ENCODE results near the gene KLRB1.
A peak's percentile ranks its signal among the peaks of the same experiment; 100 is the strongest.
"Not testable (repeated sequence)": the region's sequence is repeated elsewhere in the genome, so short reads cannot be mapped to it uniquely, and the experiment has no call there.

Gene KLRB1

DNA sequence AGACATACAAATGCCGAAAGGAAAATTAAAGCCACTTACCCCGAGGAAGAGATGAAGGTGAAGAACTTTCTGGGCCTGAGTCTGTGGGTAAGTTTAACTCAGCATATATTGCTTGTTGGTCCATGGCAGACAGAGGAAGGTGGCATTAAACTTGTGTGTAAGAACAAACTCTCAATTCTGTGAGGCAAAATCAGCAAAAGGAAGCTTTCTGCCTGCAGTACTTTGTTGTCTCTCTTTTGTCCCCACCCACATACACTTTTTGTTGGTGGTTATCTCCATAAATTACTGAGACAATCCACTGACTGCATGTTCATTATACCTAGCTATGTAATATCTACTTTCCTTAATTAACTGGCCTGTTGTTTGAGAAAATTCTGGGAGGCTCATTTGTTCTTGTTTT, at the start of gene KLRB1:
Gene KLRB1, minus strand, starts transcription at position 201 of the 400 bp plus-strand sequence. Its CDS starts 77 bp downstream, at position 124.
- no peak for DNase-seq (ENCODE audit: low read depth, low spot score)

DNA sequence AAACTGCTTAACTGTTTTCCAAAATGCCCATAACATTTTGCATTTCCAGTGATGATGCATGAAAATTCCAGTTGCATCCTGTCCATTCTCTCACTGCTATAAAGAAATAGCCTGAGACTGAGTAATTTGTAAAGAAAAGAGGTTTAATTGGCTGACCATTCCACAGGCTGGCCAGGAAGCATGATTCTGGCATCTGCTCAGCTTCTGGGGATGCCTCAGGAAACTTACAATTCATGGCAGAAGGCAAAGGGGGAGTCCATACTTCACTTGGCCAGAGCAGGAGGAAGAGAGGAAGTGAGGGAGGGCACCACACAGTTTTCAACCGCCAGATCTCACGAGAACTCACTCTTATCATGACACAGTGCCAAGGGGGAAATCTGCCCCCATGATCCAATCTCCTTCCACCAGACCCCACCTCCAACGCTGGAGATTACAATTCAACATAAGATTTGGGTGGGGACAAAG, 43.6 kb upstream of the KLRB1 start:
- no peak for DNase-seq (ENCODE audit: low read depth, low spot score)

DNA sequence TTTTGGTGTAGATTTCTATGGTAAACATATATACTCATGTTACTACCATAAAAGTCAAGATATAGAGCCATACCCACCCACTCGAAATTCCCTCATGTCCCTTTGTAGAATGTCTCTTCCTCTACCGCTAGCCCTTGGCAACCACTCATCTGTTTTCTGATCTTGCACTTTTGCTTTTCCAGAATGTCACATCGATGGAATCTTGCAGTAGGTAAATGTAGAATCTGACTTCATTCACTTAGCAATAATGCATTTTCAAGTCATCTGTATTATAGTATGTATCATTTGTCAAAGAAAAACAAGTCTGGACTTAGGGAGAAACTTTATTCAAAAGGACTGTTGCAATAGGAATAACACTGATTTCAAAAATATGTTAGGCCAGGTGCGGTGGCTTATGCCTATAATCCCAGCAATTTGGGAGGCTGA, 42.4 kb upstream of the KLRB1 start:
- DNase-seq (ENCODE audit: low read depth, low spot score), result no peak

DNA sequence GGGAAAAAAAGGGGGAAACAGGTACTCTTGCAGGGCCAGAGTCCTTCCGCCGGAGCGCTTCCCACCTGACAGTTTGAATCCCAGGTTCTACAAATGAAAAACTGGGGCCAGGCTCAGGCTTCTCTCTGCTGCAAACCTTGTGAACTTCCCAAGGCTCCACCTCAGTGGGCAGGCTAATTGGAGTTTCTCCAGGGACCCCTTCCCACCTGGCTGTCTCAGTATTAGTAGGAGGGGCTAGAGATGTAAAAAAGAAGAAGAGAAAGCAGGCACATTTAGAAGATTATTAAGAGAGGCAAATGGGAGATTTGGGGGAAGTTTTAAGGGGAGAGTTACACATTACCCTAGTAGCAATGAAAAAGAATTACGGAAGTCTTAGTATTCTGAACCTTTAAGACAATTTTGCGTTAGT, 41.8 kb upstream of the KLRB1 start:
- peak; percentile 49 for DNase-seq (ENCODE audit: low read depth, low spot score)

DNA sequence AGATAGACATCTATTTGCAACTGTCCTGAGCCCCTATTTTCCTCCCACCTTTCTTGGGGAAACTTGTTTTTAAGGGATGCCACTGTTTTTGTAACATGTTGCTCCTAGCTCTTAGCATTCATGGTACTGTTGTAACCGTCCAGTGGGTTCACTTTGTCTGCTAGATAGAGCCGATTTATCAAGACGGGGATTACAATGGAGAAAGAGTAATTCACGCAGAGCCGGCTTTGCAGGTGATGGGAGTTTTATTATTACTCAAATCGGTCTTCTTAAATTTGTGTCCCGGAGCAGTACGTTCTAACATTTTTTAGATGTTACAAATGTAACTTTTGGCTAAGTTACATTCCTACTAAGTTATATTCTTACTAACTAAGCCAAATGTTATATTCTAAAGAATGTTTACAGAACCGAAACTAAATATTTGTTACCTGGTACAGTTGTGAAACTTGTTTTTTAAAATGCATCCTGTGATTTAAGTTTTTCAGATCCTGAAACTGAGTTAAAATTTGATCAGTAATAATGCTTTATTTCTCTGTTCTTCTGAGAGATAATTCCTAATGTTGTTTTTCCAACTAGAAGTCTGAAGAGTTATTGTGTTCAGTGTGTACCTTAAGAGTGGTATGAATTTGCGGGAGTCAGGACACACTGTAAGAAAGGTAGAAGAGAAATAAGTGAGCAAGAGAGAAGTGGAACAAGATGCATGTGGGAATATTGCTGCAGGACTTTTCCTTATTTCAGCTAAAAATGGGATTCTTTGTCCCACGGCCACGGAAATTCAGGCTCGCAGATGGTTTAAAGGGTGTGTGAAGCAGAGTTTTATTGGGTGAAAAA, 41.2 kb upstream of the KLRB1 start:
- DNase-seq (ENCODE audit: low read depth, low spot score), result no peak

DNA sequence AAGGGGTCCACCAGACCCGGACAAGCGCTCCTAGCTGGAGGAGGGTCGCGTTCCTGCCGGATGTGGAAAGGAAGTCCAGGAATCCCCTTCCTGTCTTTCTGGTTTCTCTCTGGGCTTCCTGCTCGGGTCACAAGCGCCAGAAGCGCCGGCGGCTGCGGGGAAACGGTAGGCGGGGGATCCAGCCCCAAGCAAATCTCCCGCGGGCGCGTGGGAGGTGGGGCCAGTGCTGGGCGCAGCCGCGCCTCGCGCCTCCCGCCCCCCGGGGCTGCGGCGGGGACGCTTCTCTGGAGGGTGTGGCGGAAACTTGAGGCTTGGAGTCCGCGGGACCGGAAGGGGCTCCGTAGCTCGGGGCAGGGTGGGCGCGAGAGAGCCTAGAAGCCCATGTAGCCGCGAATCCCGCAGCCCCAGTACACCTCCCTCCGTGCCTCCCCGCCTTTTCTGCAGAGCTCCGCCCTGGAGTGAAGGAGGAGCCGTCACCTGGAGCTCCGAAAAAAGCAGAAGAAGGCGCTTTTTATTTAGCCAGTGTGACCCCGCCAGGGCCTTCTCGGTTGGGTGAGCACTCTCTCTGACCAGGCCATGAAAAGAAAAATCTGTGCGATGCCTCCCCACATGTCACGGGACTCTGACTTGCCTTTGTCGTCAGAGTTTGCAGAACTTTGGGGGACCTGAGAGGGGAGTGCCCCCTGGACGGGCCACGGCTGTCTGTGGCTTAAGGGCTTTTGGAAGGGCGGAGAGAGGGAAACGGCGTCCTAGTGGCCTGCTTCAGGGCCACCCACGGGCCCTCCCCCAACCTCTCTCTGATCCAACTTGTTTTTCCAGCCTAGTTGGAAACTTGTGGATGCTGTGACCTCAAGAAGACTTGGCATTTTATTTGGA, 40.3 kb upstream of the KLRB1 start:
- peak; percentile 96 for DNase-seq (ENCODE audit: low read depth, low spot score)

DNA sequence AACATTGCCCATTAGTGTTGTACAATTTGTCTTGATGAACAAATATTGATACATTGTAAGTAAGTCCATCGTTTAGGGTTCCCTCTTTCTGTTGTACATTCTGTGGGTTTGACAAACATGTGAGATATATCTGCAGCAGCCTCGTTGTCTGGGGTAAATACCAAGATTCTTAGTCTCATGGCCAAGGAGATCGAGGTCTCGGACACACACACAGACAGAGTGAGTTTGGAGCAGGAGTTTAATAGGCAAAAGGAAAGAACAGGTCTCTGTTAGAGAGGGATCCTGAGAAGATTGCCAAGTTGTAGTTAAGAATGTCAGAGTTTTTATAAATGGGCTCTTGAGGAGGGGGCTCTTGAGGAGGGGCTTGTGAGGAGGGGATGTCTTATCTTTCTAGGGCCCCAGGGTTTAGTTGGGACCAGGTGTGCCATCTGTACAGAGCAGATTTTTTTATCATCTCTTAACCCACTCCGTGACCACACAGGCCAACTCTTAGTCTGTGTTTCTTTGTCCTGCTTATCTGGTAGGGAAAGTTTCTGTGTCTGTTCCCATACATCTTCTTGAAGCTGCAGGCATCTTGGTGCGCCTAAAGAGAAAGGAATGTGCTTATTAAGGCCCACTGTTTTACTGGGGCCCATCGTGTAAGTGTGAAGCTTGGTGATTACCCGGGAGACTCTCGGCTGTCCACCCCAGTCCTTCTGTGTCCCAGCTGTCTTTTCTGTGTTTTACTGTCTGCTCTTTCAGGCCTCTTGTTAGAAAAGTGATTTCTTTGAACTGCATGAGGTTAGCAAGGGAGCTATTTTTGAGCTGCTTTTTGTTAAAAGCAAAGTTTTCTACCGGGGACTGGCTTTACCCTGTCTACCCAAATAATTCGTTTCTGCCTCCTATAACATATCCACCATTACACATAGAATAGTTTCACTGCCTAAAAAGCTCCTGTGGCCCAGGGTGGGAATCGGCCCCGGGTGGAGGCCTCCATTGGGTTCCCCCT, 39.4 kb upstream of the KLRB1 start:
- peak; percentile 62 for DNase-seq (ENCODE audit: low read depth, low spot score)

DNA sequence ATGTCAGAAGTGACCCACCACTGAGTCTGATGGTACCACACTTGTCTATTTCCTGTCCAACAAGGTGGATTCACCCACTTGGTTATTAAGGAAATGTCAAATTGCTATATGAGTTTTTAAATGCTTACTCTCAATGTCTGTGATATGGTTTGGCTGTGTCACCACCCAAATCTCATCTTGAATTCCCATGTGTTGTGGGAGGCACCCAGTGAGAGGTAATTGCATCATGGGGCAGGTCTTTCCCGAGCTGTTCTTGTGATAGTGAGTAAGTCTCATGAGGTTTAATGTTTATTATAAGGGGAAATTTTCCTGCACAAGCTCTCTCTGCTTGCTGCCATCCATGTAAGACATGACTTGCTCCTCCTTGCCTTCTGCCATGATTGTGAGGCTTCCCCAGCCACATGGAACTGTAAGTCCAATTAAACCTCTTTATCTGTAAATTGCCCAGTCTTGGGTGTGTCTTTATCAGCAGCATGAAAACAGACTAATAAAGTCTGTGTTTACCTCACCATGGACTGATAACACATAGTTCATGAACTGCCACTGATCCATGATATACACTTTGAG, 37.4 kb upstream of the KLRB1 start:
- not testable (repeated sequence) for DNase-seq (ENCODE audit: low read depth, low spot score)

DNA sequence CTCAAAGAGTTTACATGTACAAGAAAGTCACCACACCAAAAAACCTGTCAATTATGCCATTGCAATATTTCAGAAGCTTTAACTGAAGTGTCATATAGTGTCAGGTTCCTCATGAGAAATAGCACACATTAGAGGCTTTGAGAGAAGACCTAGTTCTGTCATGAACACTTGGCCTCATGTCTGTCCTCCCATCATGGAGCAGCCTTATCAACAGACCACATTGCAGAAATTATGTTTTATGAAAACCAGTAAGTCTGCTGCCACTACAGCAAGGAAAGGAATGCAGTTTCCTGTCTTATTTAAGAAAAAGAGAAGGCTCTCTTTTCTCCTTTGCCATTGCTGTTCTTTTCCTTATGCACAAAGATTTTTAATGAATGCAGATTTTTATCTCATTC, 35.5 kb upstream of the KLRB1 start:
- DNase-seq (ENCODE audit: low read depth, low spot score), result no peak

DNA sequence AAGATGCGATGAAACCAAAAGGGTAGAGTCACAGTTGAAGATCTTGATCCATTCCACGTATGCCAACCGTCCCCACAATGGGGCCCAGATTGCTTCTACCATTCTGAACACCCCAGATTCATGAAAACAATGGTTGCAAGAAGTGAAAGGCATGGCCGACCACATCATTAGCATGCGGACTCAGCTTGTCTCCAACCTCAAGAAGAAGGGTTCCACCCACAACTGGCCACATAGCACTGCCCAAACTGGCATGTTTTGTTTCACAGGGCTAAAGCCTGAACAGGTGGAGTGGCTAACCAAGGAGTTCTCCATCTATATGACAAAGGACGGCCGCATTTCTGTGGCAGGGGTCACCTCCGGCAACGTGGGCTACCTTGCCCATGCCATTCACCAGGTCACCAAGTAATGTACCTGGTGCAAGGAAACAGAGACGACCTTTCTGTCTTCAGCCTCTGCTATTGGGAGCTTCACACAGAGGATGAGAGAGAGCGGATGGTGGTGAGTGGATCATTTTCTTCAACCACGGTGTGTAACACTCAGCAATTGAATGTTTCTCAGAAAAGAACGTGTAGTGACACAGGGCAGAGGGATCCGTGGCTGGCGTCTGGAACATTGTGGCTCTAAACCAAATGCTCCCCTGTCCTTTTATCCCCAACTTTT, 35.0 kb upstream of the KLRB1 start:
- no peak for DNase-seq (ENCODE audit: low read depth, low spot score)

DNA sequence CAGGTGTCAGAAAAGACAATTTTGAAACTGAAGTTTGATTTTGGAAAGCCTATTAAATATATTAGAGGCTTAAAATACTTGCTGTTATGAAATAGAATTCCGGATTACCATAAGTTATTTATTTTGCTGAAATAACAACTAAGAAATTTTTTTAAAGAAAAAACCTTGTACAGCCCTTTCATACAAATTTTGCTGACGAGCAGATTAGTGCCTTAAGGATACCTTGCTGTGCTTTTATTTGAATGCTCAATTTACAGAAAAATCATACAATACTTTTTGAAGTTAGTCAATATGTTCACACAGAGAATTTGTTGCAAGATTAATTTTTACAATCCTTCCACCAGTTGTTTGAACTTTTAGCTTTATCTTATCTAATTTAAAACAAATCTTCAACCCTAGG, 32.3 kb upstream of the KLRB1 start:
- no peak for DNase-seq (ENCODE audit: low read depth, low spot score)

DNA sequence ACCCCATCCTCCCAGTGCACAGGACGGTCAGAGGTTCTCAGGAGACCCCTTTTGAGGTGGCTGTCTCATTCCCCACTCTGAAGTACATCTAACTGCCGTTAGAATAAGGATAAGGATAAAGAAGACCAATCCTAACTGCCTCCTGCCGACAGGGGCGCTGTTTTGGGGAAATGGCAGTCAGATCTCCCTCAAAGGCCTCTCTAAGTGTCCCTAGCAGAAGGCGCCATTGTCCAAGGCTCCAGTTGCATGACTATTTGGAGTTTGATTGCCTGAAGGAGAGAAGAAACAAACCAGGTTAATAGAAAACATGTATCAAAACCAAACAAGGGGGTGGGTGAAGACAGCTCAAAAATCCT, 29.1 kb upstream of the KLRB1 start:
- DNase-seq (ENCODE audit: low read depth, low spot score), result no peak

DNA sequence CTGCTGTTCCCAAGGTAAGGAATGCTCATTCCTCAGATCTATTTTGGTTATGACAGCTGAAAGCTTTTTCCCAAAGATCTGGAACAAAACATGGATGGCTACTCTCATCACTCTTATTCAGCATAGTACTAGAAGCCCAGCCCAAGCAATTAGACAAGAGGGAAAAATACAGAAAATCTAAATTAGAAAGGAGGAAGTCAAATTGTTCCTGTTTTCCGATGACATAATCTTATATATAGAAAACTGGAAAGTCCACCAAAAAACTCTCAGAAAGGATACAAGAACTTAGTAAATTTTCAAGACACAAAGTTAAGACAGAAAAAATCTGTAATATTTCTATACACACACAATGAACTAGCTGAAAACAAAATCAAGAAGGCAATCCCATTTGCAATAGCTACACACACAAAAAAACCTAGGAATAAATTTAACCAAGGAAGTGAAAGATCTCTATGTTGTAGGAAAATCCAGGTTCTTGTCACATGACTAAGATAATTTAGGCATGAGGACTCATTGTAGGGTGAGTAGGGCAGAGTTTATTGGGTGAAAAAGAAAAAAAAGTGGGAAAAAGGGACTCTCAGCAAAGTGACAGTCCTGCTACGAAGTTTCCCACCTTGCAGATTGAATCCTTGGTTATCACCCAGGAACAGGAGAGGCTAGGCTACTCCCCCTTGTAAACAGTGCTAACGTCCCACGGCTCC, 28.6 kb upstream of the KLRB1 start:
- DNase-seq (ENCODE audit: low read depth, low spot score), result no peak

DNA sequence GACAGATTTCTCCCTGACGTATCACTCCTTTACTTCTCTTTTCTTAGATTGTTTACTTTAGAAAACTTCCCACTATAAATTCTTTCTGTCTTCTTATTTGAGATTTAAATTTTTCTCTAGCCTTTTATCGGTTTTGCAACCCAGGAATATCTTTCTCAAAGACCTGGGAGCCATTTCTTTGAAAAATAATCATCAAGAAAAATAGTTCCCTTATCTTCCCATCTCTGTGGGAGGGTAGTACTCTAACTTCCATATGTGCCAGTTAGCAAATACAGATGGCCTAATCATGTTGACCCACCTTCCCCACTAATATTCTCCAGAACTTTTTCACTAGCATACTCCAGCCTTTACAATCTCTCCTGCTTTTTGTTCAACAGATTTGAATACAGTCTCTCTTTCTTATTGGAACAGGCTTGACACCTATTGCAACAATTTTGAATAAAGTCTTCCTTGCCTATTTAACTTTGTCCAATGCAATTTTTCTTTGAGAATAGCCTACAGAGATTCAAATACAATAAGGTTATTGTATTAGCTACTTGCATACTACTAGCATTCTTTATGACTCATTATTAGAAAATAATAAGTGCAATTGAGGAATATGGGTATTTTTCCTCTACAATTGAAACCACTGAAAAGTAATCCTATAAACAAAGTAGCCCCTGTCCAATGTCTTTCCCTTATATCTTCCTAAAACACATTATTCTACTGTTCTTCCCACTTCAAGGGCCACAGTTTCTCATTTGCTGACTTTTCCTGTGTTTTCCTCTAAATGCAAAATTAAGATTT, 27.4 kb upstream of the KLRB1 start:
- no peak for DNase-seq (ENCODE audit: low read depth, low spot score)

DNA sequence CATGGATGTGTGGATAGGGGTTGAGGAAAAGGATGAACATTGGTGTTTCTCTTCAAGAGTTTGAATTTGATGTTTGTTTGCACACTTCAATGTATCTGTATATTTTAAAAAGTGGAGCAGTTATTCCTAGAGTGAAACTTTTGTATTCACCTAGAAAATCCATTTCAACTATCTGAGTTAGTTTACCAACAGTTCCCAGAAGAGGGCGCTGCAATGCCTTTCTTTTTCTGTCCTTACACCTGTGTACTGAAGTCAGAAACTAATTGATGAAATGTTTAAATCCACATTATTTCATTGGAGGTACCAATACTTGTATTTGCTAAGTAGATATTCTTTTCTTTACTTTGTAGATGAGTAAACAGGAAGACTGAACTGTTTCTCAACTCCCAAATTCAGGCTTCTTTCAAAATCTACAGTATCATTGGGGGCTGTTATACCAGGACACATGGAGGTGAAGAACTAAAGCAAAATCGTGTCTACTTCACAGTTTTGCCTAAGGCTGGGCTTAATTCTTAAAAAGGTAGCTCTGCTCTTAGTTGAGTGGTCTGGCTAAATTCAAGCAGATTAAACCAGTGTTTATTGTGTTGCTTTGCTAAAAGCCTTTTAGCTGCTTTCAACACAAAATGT, 26.6 kb upstream of the KLRB1 start:
- peak; percentile 25 for DNase-seq (ENCODE audit: low read depth, low spot score)

DNA sequence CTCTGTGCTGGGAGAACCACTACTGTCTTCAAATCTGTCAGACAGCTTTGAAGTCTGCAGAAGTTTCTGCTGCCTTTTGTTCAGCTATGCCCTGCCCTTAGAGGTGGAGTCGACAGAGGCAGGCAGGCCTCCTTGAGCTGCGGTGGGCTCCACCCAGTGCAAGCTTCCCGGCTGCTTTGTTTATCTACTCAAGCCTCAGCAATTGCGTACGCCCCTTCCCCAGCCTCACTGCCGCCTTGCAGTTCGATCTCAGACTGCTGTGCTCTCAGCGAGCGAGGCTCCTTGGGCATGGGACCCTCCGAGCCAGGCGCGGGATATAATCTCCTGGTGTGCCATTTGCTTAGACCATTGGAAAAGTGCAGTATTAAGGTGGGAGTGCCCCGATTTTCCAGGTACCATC, 25.1 kb upstream of the KLRB1 start:
- no peak for DNase-seq (ENCODE audit: low read depth, low spot score)

DNA sequence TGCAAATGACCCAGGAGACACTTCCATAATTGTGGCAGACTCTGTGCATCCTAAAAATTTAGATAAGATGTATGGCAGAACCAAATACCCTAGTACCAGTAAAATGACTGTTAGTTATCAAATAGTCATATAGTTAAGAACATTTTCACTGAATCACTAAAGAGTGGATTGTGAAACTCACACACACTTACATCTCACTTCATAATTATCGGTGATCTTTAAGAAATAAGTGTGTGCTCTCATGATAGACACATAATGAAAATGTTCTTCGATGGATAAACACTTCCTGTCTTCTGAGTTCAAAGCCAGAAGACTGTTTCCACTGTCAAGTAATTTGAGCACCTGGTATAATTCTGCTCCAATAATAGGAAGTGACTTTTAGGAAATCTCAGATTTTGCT, 19.1 kb upstream of the KLRB1 start:
- no peak for DNase-seq (ENCODE audit: low read depth, low spot score)

DNA sequence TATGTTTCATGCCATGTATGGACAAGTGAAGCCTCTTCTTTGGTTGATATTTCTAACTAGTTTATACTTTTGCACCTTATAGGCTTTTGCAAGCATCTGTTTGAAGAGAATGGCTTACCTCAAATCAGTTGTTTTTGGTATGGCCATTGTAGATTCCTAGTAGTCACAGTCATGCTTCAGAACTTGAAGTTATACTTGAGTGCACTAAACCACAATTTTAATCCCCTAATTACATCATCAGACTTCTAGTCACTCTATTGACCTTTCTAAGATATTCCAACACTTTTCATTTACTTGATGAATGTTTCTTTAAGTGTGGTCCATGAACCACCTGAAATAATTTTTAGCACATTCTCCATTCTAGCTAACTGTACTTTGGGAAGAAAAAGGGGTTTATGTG, 18.6 kb upstream of the KLRB1 start:
- DNase-seq (ENCODE audit: low read depth, low spot score), result no peak

DNA sequence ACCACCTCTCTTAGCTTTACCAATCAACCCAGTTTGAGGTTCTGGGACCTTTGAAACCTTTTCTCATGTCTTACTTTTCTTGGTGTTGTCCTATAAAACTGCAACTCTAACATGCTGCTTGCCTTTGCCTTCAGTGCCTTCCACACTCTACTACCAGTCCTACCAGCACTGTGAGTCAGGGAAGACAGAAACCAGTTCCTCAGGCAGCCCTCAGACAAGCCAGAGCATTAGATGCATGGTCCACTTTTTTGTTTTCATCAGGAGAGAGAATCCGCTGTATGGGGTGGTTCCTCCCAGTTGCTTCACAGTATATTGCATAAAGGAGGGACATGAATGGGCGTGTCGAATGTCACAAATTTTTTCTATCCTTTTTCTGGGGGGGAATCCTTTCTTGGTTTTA, 17.3 kb upstream of the KLRB1 start:
- DNase-seq (ENCODE audit: low read depth, low spot score), result no peak

Data from ELF-1 (cell line).